Right atrium auricular region (tissue), 2 donors: ENCODE results near the gene ETFA. TPM values are rescaled to one million over a fixed set of nuclear protein-coding genes. Genes with fewer than 3 reads are reported as not detected.

Source experiments
- DNase-seq: peaks from one replicate; pipeline ENCODE4 v3.0.0-alpha.2; 2019; ENCODE audit warnings: low spot score
- H3K27ac ChIP-seq, 2 donors: fragments of 200-600 bp; sonication (generic); 1 replicate in 1 of 2; 2 replicates in 1 of 2; pipeline ENCODE4 v1.5.1; 2016 to 2019
- H3K27me3 ChIP-seq, 2 donors: fragments of 200-600 bp; sonication (generic); one replicate each; pipeline versions ENCODE4 v1.5.1 to v1.6.0; 2017 to 2019
- H3K36me3 ChIP-seq: fragments of 200-600 bp; sonication (generic); one replicate; pipeline ENCODE4 v1.5.1; 2016
- H3K4me1 ChIP-seq, 2 donors: fragments of 200-600 bp; sonication (generic); one replicate each; pipeline versions ENCODE4 v1.5.1 to v1.6.0; 2017 to 2019
- H3K4me3 ChIP-seq, 2 donors: fragments of 200-600 bp; sonication (generic); 1 replicate in 1 of 2; 2 replicates in 1 of 2; pipeline ENCODE4 v1.5.1; 2017 to 2019; ENCODE audit warnings: mild to moderate bottlenecking in 1 of 2, moderate library complexity in 1 of 2
- H3K9me3 ChIP-seq, 2 donors: fragments of 200-600 bp; sonication (generic); one replicate each; pipeline ENCODE4 v1.5.1; 2019
- total RNA-seq, 2 donors: library from RNA; depleted of rRNA; stranded (reverse); fragments of >200 nt; gene quantifications; one replicate each; pipeline ENCODE4 v1.1.0, GENCODE V29; 2016
- TF ChIP-seq, protein P1 (sequence below), 2 donors: fragments of 200-600 bp; sonication (generic); IDR thresholded peaks; one replicate each; pipeline ENCODE4 v1.5.1; 2019; ENCODE audit warnings: antibody characterized with exemption in 2 of 2

The ETFA gene
- total RNA-seq, 2 donors from 2014 or later: 109 to 186 TPM

DNA sequence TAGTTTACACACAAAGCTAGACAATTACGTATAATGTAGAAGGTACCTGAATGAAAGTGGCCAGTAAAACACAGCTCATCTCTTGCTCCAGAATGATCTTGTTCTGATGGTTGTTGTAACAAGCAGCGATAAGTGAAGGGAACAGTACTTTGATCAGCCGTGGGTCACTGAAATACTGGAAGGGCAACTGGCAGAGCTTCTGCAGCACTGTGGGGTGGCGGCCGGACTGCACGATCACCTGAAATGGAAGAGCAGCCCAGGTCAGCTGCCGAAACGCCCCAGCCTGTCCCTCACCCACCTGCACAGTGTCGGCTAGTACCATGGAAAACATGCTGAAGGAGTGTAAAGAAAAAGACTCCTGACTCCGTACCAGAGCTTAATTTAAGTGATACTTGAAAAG lies 42.6 kb upstream of the ETFA start:
- TF ChIP-seq, protein P1, sequence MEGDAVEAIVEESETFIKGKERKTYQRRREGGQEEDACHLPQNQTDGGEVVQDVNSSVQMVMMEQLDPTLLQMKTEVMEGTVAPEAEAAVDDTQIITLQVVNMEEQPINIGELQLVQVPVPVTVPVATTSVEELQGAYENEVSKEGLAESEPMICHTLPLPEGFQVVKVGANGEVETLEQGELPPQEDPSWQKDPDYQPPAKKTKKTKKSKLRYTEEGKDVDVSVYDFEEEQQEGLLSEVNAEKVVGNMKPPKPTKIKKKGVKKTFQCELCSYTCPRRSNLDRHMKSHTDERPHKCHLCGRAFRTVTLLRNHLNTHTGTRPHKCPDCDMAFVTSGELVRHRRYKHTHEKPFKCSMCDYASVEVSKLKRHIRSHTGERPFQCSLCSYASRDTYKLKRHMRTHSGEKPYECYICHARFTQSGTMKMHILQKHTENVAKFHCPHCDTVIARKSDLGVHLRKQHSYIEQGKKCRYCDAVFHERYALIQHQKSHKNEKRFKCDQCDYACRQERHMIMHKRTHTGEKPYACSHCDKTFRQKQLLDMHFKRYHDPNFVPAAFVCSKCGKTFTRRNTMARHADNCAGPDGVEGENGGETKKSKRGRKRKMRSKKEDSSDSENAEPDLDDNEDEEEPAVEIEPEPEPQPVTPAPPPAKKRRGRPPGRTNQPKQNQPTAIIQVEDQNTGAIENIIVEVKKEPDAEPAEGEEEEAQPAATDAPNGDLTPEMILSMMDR (IDR thresholded peaks at IDR 0.05): no peak
- Histone ChIP-seq H3K27me3 (no peaks in the 10 kb centered on the region), H3K4me1 (no peaks in the 10 kb centered on the region), H3K27ac (no peak overlapping the region), H3K36me3 (no peaks in the 10 kb centered on the region), H3K9me3 (no peaks in the 10 kb centered on the region), H3K4me3 (no peak overlapping the region)
- no peak for DNase-seq

DNA sequence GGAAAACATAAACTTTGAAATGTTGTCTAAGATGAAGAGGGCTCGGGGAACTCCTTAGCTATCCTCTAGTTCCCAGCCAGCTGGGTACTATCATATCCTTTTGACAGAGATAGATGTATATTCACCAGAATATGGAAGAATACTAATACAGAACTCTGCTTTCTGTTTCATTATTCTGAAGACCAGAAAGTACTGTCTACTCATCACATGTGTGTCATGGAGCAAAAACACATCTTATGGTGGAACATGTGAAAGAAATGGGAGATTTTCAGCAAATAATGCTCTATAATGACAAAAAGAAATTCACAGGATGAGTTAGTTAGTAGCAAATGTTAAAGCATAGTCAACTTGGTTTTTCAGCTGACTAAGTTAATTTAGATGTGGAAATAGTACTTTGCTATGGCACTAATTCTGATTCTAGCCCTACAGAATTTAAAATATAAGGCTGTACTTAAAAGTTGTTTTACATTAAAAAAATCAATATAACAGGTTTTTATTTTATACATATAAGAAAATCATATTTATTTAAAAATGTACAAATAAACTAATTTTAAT lies 41.8 kb upstream of the ETFA start:
- no peaks in the 10 kb centered on the region for H3K36me3 ChIP-seq
- H3K27me3 ChIP-seq: no peaks in the 10 kb centered on the region
- no peak for DNase-seq
- no peaks in the 10 kb centered on the region for H3K4me1 ChIP-seq
- no peaks in the 10 kb centered on the region for H3K9me3 ChIP-seq
- no peak overlapping the region for H3K4me3 ChIP-seq
- no peak overlapping the region for H3K27ac ChIP-seq
- TF ChIP-seq, protein P1 (IDR thresholded peaks at IDR 0.05): no peak

DNA sequence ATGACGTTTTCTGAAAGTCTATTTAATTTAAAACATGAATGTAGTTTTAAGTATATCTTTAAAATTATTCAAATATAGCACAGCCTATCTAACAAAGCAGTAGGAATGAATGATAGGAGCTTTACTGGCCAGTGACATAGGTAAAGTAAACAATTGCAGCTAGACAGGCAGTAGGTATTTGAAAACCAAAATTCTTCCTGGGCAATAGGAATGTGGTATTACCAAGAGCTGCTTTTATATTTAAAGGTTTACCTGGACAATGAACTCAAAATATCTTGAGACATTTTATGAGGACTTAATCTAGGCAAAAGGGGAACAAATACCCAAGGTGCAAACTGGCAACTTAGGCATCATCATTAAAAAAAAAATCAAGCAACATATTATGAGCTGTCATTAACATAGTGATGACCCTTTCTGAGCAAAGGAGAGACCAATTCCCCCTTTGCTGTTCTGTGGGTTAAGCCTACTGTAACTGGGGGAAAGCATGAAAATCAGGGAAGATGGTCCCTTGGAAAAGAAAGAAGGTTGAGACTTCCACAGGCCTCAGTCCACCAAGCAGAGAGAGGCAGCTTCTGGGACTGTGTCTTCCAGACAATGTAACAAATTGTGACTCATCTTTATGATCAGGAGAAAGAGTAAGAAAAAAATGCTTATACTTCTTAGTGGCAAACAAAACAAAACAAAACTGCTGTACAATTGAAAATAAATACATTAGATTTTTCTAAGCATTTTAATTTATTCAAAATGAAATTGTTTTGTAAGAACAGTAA lies 38.2 kb upstream of the ETFA start:
- TF ChIP-seq, protein P1 (IDR thresholded peaks at IDR 0.05): no peak
- Histone ChIP-seq H3K27ac (no peak overlapping the region), H3K4me3 (no peak overlapping the region), H3K36me3 (no peaks in the 10 kb centered on the region), H3K27me3 (peaks cover 19 to 28% of the 10 kb centered on the region in 2 donors), H3K4me1 (peaks cover 0 to 19% of the 10 kb centered on the region in 2 donors), H3K9me3 (no peaks in the 10 kb centered on the region)
- DNase-seq: no peak

DNA sequence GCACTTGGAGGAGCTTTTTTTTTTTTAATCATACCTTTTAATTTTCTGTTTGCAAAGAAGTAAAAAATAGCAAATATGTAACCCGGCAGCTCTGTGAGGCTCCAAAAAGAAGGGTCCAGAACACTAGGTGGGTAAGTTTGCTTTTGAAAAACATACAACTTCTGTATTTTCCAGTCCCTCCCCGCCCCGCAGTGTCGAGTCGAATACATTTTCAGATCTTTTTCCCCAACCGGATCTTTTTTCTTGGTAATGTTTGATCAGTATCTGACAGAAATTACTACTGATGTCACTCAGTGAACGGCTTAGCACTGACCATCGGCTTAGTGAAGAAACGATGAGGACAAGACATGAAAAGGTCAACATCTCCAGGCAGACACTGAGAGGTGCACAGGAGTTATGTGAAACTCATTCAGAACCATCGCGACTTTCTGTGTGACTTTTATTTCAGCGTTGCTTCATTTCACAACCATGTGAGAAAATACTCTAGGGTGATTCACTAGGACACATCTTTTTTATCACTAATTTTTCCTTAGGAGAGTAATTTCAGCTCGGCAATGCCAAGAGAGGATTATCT lies 36.3 kb upstream of the ETFA start:
- no peaks in the 10 kb centered on the region for H3K9me3 ChIP-seq
- peaks cover 36 to 47% of the 10 kb centered on the region in 2 donors for H3K27me3 ChIP-seq
- H3K27ac ChIP-seq: no peak overlapping the region
- H3K4me1 ChIP-seq: peaks cover 0 to 27% of the 10 kb centered on the region in 2 donors
- DNase-seq: no peak
- no peaks in the 10 kb centered on the region for H3K36me3 ChIP-seq
- no peak overlapping the region for H3K4me3 ChIP-seq
- TF ChIP-seq, protein P1 (IDR thresholded peaks at IDR 0.05): no peak

DNA sequence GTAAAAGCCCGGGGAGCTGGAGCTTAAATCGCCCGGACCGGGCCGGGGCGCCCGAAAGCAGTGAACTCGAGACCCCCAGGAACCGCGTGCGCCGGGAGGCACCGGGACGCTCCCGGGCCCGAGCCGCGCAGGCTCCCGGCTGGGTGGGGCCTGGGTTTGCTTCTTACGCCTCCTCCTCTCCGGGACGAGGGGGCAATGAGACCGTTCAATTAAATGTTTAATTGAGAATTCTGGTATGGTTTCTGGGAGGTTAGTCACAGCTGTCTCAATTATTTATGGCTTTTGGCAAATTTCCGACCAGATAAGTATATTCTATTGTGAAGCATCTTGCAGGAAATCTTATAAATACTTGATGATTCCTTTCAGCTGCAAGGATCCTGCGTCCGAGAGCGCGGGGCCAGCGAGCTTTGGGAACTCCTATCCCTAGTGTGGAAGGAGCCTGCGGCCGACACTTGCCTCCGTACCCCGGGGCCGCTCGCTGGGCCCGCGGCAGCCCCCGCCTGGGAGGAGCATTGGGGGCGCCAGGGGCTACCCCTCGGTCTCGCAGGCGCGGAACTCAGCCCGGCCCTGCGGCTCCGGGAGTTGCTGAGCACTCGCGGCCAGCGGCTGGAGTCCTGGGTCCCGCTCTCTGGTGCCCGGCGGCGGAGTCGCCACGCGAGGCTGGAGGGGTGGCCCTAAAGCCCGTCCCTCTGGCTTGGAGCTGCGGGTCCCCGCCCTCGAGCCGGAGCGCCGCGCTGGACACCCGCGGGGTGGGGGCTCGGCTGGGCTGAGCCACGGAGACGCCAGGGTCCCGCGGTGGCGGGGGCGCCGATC lies 35.6 kb upstream of the ETFA start:
- Histone ChIP-seq H3K4me1 (peaks cover 0 to 34% of the 10 kb centered on the region in 2 donors), H3K9me3 (no peaks in the 10 kb centered on the region), H3K27ac (no peak overlapping the region), H3K27me3 (peaks cover 37 to 54% of the 10 kb centered on the region in 2 donors), H3K4me3 (peak overlapping the region in 1 of 2 donors; percentile 43), H3K36me3 (no peaks in the 10 kb centered on the region)
- DNase-seq: no peak
- TF ChIP-seq, protein P1 (IDR thresholded peaks at IDR 0.05): no peak
